Stimulated activated naive CD8-positive, alpha-beta T cell treated with anti-CD3 and anti-CD28 coated beads, Interleukin-15, Interleukin-2, amounts not matched to agents 100 ng/mL and 50 ng/mL, for 24 hours (primary cell): ENCODE data around the gene CXCL17.
A peak's percentile ranks its signal among the peaks of the same experiment; 100 is the strongest.

ENCODE experiments used
- H3K27ac Mint-ChIP-seq: one replicate; pipeline ENCODE4 v1.8.0; 2021; ENCODE audit warnings: mild to moderate bottlenecking, mixed read lengths
- H3K27me3 Mint-ChIP-seq: one replicate; pipeline ENCODE4 v1.8.0; 2021; ENCODE audit warnings: mixed read lengths
- H3K36me3 Mint-ChIP-seq: one replicate; pipeline ENCODE4 v1.8.0; 2021; ENCODE audit warnings: low read depth, mixed read lengths
- H3K4me1 Mint-ChIP-seq: one replicate; pipeline ENCODE4 v1.8.0; 2021; ENCODE audit warnings: low read depth, mixed read lengths
- H3K4me3 Mint-ChIP-seq: one replicate; pipeline ENCODE4 v1.8.0; 2021; ENCODE audit warnings: mild to moderate bottlenecking, mixed read lengths
- H3K9me3 Mint-ChIP-seq: one replicate; pipeline ENCODE4 v1.8.0; 2021; ENCODE audit warnings: mixed read lengths

The CXCL17 gene

DNA sequence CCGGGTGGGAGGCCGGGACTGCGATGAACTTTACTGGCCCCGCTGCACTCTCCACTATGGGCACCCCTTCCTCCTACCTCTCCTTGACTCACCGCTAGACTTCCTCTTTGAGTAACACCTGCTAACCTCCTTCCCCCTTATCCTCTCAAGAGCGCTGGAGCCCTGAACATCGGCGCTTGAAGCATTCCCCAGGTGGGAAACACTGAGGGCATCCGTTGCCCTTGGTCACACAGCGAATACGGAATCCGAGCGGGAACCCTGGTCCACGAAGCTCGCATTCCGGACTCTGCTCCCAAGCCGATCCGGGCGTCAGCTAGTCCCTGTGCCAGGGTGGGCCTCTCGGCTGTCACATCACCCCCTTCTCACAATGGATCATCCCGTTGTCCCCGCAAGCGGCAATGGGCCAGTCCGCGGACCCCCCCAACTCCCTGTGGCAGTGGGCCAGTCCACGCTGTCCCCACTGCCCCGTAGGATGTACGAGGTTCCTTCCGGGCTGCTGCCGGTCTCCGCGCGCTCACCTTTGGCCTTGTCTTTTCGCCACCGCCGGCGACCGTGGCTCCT is 19.8 kb downstream of the CXCL17 start:
- H3K36me3 Mint-ChIP-seq, result no peaks in the 10 kb centered on the region
- peak overlapping the region; percentile 90 for H3K27ac Mint-ChIP-seq
- H3K4me3 Mint-ChIP-seq, result peak overlapping the region; percentile 93
- no peaks in the 10 kb centered on the region for H3K27me3 Mint-ChIP-seq
- H3K9me3 Mint-ChIP-seq, result no peaks in the 10 kb centered on the region
- peaks cover 45% of the 10 kb centered on the region for H3K4me1 Mint-ChIP-seq

DNA sequence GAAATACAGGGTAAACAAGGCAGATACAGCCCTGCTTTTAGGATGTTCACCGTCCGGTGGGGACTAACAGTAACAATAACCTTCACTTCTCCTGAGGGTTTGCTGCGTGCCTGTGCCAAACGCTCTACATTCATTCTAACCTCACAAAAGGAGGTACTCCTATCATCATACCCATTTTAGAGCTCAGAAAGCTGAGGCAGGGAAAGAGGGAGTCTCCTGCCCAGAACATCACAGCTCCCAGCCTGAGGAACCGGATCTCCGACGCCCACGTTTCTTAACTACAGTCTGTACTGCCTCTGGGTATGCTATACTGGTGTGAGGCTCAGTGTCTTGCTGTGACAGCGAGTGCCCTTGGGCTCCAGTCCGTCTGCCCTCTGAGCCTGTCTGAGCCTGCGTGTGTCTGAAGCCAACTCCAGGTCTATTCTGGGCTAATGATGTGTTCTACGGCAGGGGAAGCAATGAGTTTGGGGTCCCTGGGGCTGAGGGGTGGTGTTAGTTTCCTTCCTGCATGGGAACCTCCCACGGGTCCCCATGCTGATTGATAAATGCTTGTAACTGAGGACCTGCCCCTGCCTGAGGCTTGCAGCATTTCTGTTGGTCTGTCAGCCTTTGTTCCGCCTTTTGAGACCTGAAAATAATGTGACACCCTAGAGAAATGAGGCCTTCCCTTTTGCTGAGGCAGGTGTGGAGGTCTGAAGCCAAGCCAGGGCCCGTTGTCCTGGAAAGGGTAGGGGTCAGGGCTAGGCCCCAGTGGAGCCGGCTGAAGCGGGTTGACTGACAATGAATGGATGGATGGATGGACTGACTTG is 20.4 kb downstream of the CXCL17 start:
- Mint-ChIP-seq H3K4me3 (peak overlapping the region; percentile 93), H3K9me3 (no peaks in the 10 kb centered on the region), H3K4me1 (peaks cover 45% of the 10 kb centered on the region), H3K27me3 (no peaks in the 10 kb centered on the region), H3K27ac (peak overlapping the region; percentile 90), H3K36me3 (no peaks in the 10 kb centered on the region)

GRCh38 chr19:42421591-42422031 is 21.1 kb downstream of the CXCL17 start:
- peaks cover 45% of the 10 kb centered on the region for H3K4me1 Mint-ChIP-seq
- H3K9me3 Mint-ChIP-seq, result no peaks in the 10 kb centered on the region
- H3K27ac Mint-ChIP-seq, result no peak overlapping the region
- H3K4me3 Mint-ChIP-seq, result peak overlapping the region; percentile 93
- no peaks in the 10 kb centered on the region for H3K36me3 Mint-ChIP-seq
- no peaks in the 10 kb centered on the region for H3K27me3 Mint-ChIP-seq

GRCh38 chr19:42421101-42421500 is 21.6 kb downstream of the CXCL17 start:
- Mint-ChIP-seq H3K4me1 (peaks cover 45% of the 10 kb centered on the region), H3K27ac (no peak overlapping the region), H3K4me3 (no peak overlapping the region), H3K9me3 (no peaks in the 10 kb centered on the region), H3K36me3 (no peaks in the 10 kb centered on the region), H3K27me3 (no peaks in the 10 kb centered on the region)

GRCh38 chr19:42420055-42420544 is 22.6 kb downstream of the CXCL17 start:
- no peak overlapping the region for H3K4me3 Mint-ChIP-seq
- H3K36me3 Mint-ChIP-seq, result no peaks in the 10 kb centered on the region
- no peaks in the 10 kb centered on the region for H3K27me3 Mint-ChIP-seq
- no peak overlapping the region for H3K27ac Mint-ChIP-seq
- H3K4me1 Mint-ChIP-seq, result peaks cover 45% of the 10 kb centered on the region
- no peaks in the 10 kb centered on the region for H3K9me3 Mint-ChIP-seq

GRCh38 chr19:42419309-42419708 is 23.4 kb downstream of the CXCL17 start:
- Mint-ChIP-seq H3K36me3 (peaks cover 4% of the 10 kb centered on the region), H3K27me3 (no peaks in the 10 kb centered on the region), H3K9me3 (no peaks in the 10 kb centered on the region), H3K4me1 (peaks cover 45% of the 10 kb centered on the region), H3K27ac (no peak overlapping the region), H3K4me3 (no peak overlapping the region)

DNA sequence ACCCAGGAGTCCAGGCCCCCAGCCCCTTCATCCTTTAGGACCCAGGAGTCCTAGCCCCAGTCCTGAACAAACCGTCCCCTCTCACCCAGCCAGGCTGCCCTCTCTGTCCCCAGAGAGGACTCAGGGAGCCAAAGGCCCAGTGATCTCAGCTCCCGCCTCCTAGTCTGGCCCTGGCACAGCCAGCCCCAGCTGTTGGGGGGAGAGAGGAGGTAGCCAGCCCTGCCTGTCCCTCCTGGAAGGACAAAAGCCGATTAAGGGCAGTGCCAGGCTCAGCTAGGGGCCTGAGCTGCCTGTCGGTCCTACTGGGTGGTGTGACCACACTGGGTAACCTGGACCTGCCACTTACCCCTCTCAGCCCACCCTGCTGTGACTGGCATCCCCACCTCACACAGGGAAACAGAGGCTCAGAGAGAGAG is 30.1 kb downstream of the CXCL17 start:
- H3K36me3 Mint-ChIP-seq, result peaks cover 8% of the 10 kb centered on the region
- no peaks in the 10 kb centered on the region for H3K4me1 Mint-ChIP-seq
- H3K27ac Mint-ChIP-seq, result no peak overlapping the region
- no peaks in the 10 kb centered on the region for H3K27me3 Mint-ChIP-seq
- no peaks in the 10 kb centered on the region for H3K9me3 Mint-ChIP-seq
- no peak overlapping the region for H3K4me3 Mint-ChIP-seq

GRCh38 chr19:42412227-42412626 is 30.5 kb downstream of the CXCL17 start:
- Mint-ChIP-seq H3K36me3 (peaks cover 8% of the 10 kb centered on the region), H3K9me3 (no peaks in the 10 kb centered on the region), H3K27me3 (no peaks in the 10 kb centered on the region), H3K4me1 (no peaks in the 10 kb centered on the region), H3K27ac (no peak overlapping the region), H3K4me3 (no peak overlapping the region)

DNA sequence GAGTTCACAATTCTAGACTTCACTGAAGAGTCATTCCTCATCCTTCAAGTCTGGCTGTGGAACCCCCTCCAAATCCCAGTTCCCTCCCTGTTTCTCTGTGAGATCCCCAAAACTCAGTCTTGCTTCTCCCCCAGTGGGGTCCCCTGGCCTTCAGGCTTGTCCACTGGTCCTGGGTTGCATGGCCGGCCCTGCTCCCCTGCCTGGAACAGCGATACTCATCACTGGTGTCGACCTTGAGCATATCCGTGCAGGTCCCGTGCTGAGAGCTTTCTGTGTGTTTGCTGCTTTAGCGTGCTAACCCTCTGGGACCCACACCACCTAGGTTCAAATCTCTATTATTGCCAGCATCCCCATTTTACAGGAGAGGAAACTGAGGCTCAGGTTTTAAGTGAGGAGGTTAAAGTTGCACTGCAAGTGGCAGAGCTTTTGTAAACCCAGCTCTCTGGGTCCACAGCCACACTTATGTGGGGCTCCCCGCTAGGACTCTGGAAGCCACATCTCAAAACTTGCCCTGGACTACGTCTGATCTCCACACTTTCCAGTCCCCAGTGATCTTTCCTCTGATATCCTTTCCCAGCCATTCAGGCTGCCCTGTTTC is 31.1 kb downstream of the CXCL17 start:
- H3K27ac Mint-ChIP-seq, result no peak overlapping the region
- H3K36me3 Mint-ChIP-seq, result peaks cover 8% of the 10 kb centered on the region
- H3K9me3 Mint-ChIP-seq, result no peaks in the 10 kb centered on the region
- H3K27me3 Mint-ChIP-seq, result no peaks in the 10 kb centered on the region
- no peaks in the 10 kb centered on the region for H3K4me1 Mint-ChIP-seq
- H3K4me3 Mint-ChIP-seq, result no peak overlapping the region

DNA sequence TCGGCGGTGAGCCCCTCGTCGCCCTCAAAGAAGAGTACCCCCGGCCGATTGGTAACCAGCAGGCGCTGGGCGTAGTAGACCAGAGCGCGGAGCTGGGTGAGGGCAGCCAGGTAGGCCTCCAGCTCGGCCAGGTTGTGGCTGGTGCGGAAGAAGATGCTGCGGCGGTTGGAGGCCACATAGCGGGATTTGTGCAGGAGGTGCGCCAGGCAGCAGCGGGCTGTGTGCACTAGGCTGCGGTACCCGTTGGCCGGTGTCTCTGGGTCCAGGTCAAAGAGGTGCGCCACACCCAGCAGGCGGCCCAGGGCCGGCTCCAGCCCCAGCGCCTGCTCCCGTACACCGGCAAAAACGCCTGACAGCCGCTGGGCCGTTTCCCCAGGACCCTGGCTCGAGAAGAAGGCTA is 32.4 kb downstream of the CXCL17 start:
- Mint-ChIP-seq H3K27ac (no peak overlapping the region), H3K36me3 (peaks cover 8% of the 10 kb centered on the region)

DNA sequence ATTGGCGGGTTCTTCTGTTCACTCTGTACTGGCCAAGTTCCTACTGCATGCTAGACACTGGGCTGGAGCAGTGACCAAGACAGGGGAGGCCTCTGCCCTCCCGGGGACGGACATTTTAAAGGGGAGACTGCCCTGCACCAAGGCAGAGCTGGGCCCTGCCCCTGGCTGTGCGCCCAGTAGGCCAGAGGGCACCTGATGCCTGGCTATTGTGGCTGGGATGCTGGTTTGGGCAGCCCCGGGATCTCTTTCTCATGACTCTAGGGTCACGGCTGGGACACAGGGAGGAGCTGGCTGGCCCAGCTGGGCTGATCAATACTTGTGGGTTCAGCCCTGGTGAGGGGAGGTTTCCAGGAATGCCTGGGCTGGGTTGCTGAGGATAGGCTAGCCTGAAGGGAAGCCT is 33.3 kb downstream of the CXCL17 start:
- H3K4me3 Mint-ChIP-seq, result no peak overlapping the region
- peaks cover 4% of the 10 kb centered on the region for H3K36me3 Mint-ChIP-seq
- H3K27ac Mint-ChIP-seq, result no peak overlapping the region
- no peaks in the 10 kb centered on the region for H3K4me1 Mint-ChIP-seq
- H3K27me3 Mint-ChIP-seq, result no peaks in the 10 kb centered on the region
- no peaks in the 10 kb centered on the region for H3K9me3 Mint-ChIP-seq

More for the DNA sequence above, 32.4 kb downstream of the CXCL17 start:
- no peak overlapping the region for H3K4me3 Mint-ChIP-seq
- H3K9me3 Mint-ChIP-seq, result no peaks in the 10 kb centered on the region
- H3K27me3 Mint-ChIP-seq, result no peaks in the 10 kb centered on the region
- no peaks in the 10 kb centered on the region for H3K4me1 Mint-ChIP-seq

DNA sequence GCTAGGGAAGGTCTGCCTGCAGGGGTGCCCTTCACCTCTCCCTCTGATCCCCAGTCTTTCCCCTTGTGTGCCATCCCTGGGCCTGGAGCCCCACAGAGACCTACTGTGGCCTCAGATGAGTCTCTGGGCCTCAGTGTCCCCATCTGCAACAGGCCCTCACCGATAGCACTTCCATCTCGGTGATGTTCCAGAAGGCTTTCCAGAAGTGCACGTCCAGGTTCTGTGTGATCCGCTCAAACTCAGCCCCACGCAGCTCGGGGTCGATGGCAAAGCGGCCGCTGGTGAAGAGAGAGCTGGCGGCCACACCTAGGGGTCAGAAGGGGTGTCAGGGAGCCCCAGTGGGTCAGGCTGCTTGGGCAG is 35.0 kb downstream of the CXCL17 start:
- Mint-ChIP-seq H3K27ac (no peak overlapping the region), H3K9me3 (no peaks in the 10 kb centered on the region), H3K4me1 (no peaks in the 10 kb centered on the region), H3K36me3 (peaks cover 6% of the 10 kb centered on the region), H3K4me3 (no peak overlapping the region), H3K27me3 (no peaks in the 10 kb centered on the region)

GRCh38 chr19:42407085-42407815 is 35.5 kb downstream of the CXCL17 start:
- no peak overlapping the region for H3K4me3 Mint-ChIP-seq
- no peaks in the 10 kb centered on the region for H3K27me3 Mint-ChIP-seq
- H3K4me1 Mint-ChIP-seq, result peaks cover 3% of the 10 kb centered on the region
- H3K36me3 Mint-ChIP-seq, result peaks cover 7% of the 10 kb centered on the region
- no peaks in the 10 kb centered on the region for H3K9me3 Mint-ChIP-seq
- no peak overlapping the region for H3K27ac Mint-ChIP-seq

GRCh38 chr19:42406111-42406510 is 36.6 kb downstream of the CXCL17 start:
- Mint-ChIP-seq H3K36me3 (peaks cover 7% of the 10 kb centered on the region), H3K9me3 (no peaks in the 10 kb centered on the region), H3K4me3 (no peak overlapping the region), H3K27ac (no peak overlapping the region), H3K4me1 (peaks cover 9% of the 10 kb centered on the region), H3K27me3 (no peaks in the 10 kb centered on the region)

- H3K4me1 Mint-ChIP-seq, result peaks cover 21% of the 10 kb centered on the region
- H3K4me3 Mint-ChIP-seq, result no peak overlapping the region
- peaks cover 7% of the 10 kb centered on the region for H3K36me3 Mint-ChIP-seq
- no peak overlapping the region for H3K27ac Mint-ChIP-seq
- H3K27me3 Mint-ChIP-seq, result no peaks in the 10 kb centered on the region
- H3K9me3 Mint-ChIP-seq, result no peaks in the 10 kb centered on the region
Observed at GRCh38 chr19:42403586-42403985, 39.2 kb downstream of the CXCL17 start.
